GM21367 (cell line): ENCODE data around the gene WDR76.

Experiments
- ATAC-seq: cut with Tn5 transposase; IDR thresholded peaks from one replicate; pipeline ENCODE4 v1.9.1; 2021; ENCODE audit not compliant: unreplicated experiment

WDR76 gene

GRCh38 chr15:43912208-43912607 lies 85.4 kb downstream of the WDR76 start:
- ATAC-seq: no peak

- no peak for ATAC-seq
Observed at GRCh38 chr15:43913026-43913780, 86.4 kb downstream of the WDR76 start.

GRCh38 chr15:43913941-43914340 lies 87.1 kb downstream of the WDR76 start:
- ATAC-seq: no peak

DNA sequence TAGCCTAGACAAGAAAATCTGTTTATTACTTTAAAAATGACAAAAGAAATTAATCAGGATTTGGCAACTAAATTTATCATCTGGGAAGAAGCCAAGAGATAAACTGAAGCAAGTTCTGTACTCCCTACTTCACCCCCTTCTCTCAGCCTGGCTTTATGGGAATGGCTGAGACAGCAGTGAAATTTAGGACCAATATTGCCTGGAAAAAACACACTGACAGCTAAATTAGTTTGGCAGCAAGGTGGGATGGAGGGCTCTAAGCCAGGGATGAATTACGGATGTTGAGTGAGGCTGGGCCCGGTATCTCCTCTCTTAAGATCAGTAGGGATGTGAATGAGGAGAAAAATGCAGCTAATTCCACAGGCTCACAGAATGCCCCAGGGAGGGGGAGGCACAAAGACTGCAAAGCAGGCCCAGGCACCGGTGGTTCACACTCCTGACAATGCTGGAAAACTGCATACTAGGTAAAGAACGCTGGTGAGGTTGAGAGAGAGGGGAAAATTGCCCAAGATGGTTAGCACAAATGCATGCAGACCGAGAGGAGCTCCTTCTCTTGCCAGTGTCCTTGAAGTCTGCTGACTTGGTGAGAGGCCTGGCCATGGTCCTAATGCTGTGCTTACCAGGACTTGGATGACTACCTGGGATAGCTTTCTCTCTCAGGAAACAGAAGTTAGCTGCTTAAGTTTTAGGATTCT lies 89.0 kb downstream of the WDR76 start:
- ATAC-seq: no peak

DNA sequence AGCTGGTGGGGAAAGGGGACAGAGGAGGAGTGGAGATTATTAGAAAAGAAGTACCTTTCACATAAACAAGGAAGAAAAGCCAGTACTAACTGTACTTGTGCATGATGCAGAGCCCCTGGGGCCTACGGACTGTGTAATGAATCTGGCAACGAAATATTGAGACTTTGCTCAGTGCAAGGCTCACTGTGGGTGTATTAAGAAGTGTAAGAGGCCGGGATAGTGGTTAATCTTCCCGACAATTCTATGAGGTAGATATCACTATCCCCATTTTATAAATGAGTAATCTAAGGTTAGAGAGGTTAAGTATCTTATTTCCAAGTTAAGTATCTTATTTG lies 89.5 kb downstream of the WDR76 start:
- no peak for ATAC-seq
